Trophoblast cell (in vitro differentiated cells and primary cell): ENCODE measurements around the gene NUDCD2.

Source experiments
- DNase-seq, 2 donors: peaks; one replicate each; pipeline ENCODE4 v3.0.0-alpha.2; 2016
- H2AFZ ChIP-seq: 2 replicates; pipeline ENCODE4 v1.6.1; 2013; ENCODE audit warnings: low read length, moderate library complexity, mild to moderate bottlenecking; ENCODE audit not compliant: insufficient read depth, poor library complexity
- H2AK5ac ChIP-seq: 2 replicates; pipeline ENCODE4 v1.6.1; 2013; ENCODE audit warnings: mild to moderate bottlenecking, low read length
- H2BK120ac ChIP-seq: 2 replicates; pipeline ENCODE4 v1.6.1; 2013; ENCODE audit warnings: low read length, mild to moderate bottlenecking, moderate library complexity; ENCODE audit not compliant: insufficient read depth, poor library complexity
- H2BK12ac ChIP-seq: 2 replicates; pipeline ENCODE4 v1.6.1; 2013; ENCODE audit warnings: mild to moderate bottlenecking, low read length, moderate library complexity
- H2BK5ac ChIP-seq: 2 replicates; pipeline ENCODE4 v1.6.1; 2013; ENCODE audit warnings: low read length, low read depth, moderate library complexity, mild to moderate bottlenecking; ENCODE audit not compliant: poor library complexity
- H3K14ac ChIP-seq: 2 replicates; pipeline ENCODE4 v1.6.1; 2013; ENCODE audit warnings: mild to moderate bottlenecking, low read length
- H3K18ac ChIP-seq: 2 replicates; pipeline ENCODE4 v1.6.1; 2013; ENCODE audit warnings: mild to moderate bottlenecking, low read length
- H3K23ac ChIP-seq: 2 replicates; pipeline ENCODE4 v1.6.1; 2013; ENCODE audit warnings: low read length
- H3K27ac ChIP-seq: 2 replicates; pipeline ENCODE4 v1.5.1; 2013; ENCODE audit warnings: low read depth, mild to moderate bottlenecking, inconsistent platforms, low read length, moderate library complexity
- H3K27me3 ChIP-seq: 2 replicates; pipeline ENCODE4 v1.6.1; 2013; ENCODE audit warnings: inconsistent platforms, mild to moderate bottlenecking, low read length, moderate library complexity; ENCODE audit not compliant: insufficient read depth
- H3K36me3 ChIP-seq, 2 experiments: 1 replicate in 1 of 2; 2 replicates in 1 of 2; pipeline ENCODE4 v1.6.1; 2013; ENCODE audit warnings: low read length in 2 of 2, mild to moderate bottlenecking in 2 of 2, moderate library complexity in 1 of 2; ENCODE audit not compliant: insufficient read depth in 2 of 2, control insufficient read depth in 1 of 2
- H3K4ac ChIP-seq: 2 replicates; pipeline ENCODE4 v1.6.1; 2013; ENCODE audit warnings: low read depth, mild to moderate bottlenecking, low read length, moderate library complexity
- H3K4me1 ChIP-seq, 2 experiments: 1 replicate in 1 of 2; 2 replicates in 1 of 2; pipeline ENCODE4 v1.6.1; 2013; ENCODE audit warnings: low read length in 2 of 2, mild to moderate bottlenecking in 2 of 2, moderate library complexity in 1 of 2; ENCODE audit not compliant: insufficient read depth in 2 of 2, control insufficient read depth in 1 of 2
- H3K4me2 ChIP-seq: 2 replicates; pipeline ENCODE4 v1.6.1; 2013; ENCODE audit warnings: inconsistent platforms, mild to moderate bottlenecking, low read length, moderate library complexity
- H3K4me3 ChIP-seq: 2 replicates; pipeline ENCODE4 v1.5.1; 2013; ENCODE audit warnings: mild to moderate bottlenecking, low read depth, low read length, inconsistent platforms
- H3K79me1 ChIP-seq: one replicate; pipeline ENCODE4 v1.6.1; 2013; ENCODE audit warnings: low read length
- H3K79me2 ChIP-seq: 2 replicates; pipeline ENCODE4 v1.6.1; 2013; ENCODE audit warnings: low read length, mild to moderate bottlenecking; ENCODE audit not compliant: control insufficient read depth, insufficient read depth, poor library complexity
- H3K9ac ChIP-seq: 2 replicates; pipeline ENCODE4 v1.6.1; 2013; ENCODE audit warnings: mild to moderate bottlenecking, low read length
- H3K9me3 ChIP-seq: 2 replicates; pipeline ENCODE4 v1.6.1; 2013; ENCODE audit warnings: low read depth, mild to moderate bottlenecking, control low read depth, inconsistent platforms, low read length; ENCODE audit not compliant: insufficient read depth
- H4K12ac ChIP-seq: 2 replicates; pipeline ENCODE4 v1.6.1; 2013; ENCODE audit warnings: low read depth, mild to moderate bottlenecking, low read length, moderate library complexity
- H4K8ac ChIP-seq: 2 replicates; pipeline ENCODE4 v1.6.1; 2013; ENCODE audit warnings: low read depth, mild to moderate bottlenecking, low read length, moderate library complexity
- H4K91ac ChIP-seq: one replicate; pipeline ENCODE4 v1.6.1; 2013; ENCODE audit warnings: low read depth, mild to moderate bottlenecking, low read length, moderate library complexity
- WGBS: extraction: QIAGEN DNeasy Blood & Tissue Kit; methylation state at CpG from one replicate; pipeline ENCODE4 v1.1.7; 2013; ENCODE audit warnings: missing lambda C conversion rate; ENCODE audit not compliant: insufficient read length, insufficient coverage; ENCODE audit errors: extremely low coverage; 5-methylcytosine and 5-hydroxymethylcytosine counted together

The NUDCD2 gene

DNA sequence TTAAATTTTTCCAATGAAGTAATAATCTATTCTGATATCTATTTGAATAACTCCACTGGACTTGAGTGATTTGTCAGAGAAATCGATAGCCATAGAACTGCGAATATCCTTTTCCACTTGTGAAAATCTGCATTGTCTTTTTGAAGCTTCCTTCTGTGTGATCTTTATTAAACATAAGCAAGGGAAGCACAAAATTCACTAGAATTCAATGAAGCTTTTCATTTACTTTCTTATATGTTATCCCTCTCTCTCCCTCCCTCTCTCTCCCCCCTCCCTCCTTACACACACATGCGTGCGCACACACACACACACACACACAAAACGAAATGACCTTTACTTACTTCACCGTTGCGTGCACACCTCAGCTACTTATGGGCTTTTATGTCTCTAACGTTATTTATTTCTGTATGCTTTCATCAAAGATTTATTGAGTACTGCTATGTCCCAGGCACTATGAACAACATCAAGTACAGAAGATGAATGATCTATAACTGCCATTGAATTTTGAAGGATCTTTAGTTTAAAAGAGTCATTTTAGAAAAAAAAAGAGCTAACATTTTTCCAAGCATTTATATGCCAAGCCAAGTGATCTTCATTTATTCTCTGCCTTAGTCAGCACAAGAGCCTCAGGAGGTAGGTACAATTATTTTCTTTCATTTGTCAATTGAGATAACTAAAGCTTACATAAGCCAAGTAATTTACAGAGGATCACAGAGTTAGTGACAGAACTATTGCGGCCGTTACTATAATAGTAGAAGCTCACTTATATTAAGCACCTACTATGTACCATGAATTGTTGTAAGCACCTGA is 55.3 kb downstream of the NUDCD2 start:
- Histone ChIP-seq H4K12ac (no peak overlapping the region), H3K23ac (no peak overlapping the region), H3K18ac (no peak overlapping the region), H3K36me3 (no peaks in the 10 kb centered on the region), H3K79me1 (no peaks in the 10 kb centered on the region), H3K14ac (no peak overlapping the region), H3K27me3 (no peaks in the 10 kb centered on the region), H2BK120ac (no peak overlapping the region), H2BK12ac (no peak overlapping the region), H2BK5ac (no peak overlapping the region), H3K79me2 (no peaks in the 10 kb centered on the region), H3K4me2 (no peak overlapping the region), H4K8ac (no peak overlapping the region), H4K91ac (no peak overlapping the region), H3K9ac (no peak overlapping the region), H2AFZ (no peak overlapping the region), H3K9me3 (no peaks in the 10 kb centered on the region), H2AK5ac (no peak overlapping the region), H3K4me1 (no peaks in the 10 kb centered on the region), H3K27ac (no peak overlapping the region), H3K4me3 (no peak overlapping the region), H3K4ac (no peak overlapping the region)
- DNase-seq: no peak
- WGBS: no CpG with 5 or more reads among the region's 10 CpGs

DNA sequence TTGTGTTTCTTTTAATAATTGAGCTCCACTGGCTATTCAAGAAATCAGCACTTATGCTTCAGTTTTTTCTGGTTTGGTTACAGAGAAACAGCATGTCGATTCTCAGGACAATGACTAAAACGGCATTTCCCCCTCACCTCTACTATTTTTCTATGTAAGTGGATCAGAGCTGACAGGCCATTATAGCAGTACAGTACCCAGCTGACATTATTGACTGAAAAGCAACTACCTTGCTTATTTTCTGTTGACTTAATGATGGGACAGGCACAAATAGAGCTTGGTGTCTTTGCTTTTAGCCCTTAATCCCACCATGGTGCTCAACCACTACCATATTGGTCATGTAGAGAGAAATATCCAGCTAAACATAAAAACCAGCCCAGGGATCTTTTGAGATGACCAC is 57.9 kb downstream of the NUDCD2 start:
- H4K12ac ChIP-seq: no peak overlapping the region
- H3K14ac ChIP-seq: no peak overlapping the region
- no peak overlapping the region for H3K4me3 ChIP-seq
- no peak overlapping the region for H2BK12ac ChIP-seq
- H2BK5ac ChIP-seq: no peak overlapping the region
- no peak overlapping the region for H4K91ac ChIP-seq
- H2AK5ac ChIP-seq: no peak overlapping the region
- no peak overlapping the region for H3K18ac ChIP-seq
- H3K36me3 ChIP-seq: no peaks in the 10 kb centered on the region
- H3K79me1 ChIP-seq: no peaks in the 10 kb centered on the region
- no peaks in the 10 kb centered on the region for H3K9me3 ChIP-seq
- no CpG with 5 or more reads among the region's 2 CpGs for WGBS
- H2BK120ac ChIP-seq: no peak overlapping the region
- H3K4me2 ChIP-seq: no peak overlapping the region
- no peak overlapping the region for H4K8ac ChIP-seq
- no peak overlapping the region for H3K4ac ChIP-seq
- H3K9ac ChIP-seq: no peak overlapping the region
- no peak overlapping the region for H3K23ac ChIP-seq
- H3K27me3 ChIP-seq: no peaks in the 10 kb centered on the region
- no peak overlapping the region for H3K27ac ChIP-seq
- H3K79me2 ChIP-seq: no peaks in the 10 kb centered on the region
- no peaks in the 10 kb centered on the region for H3K4me1 ChIP-seq
- H2AFZ ChIP-seq: no peak overlapping the region
- no peak for DNase-seq

DNA sequence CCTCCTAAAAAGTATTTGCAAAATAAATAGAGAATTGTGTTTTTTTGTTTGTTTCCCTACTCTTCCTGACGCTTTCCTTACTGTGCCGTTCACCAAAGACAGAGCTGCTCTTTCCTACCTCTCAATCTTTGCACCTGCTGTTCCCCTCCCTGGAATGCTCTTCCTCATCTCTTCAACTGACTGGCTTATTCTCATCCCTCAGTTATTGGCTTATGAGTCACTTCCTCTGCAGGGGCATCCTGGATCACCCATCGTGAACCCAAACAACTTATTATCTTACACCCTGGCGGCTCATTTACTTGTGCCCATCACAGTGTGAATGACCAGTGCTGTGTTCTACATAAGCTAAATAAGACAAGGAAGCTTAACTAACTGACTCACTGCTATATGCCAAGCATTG is 58.6 kb downstream of the NUDCD2 start:
- Histone ChIP-seq H2BK5ac (no peak overlapping the region), H3K4me3 (no peak overlapping the region), H2AFZ (no peak overlapping the region)

DNA sequence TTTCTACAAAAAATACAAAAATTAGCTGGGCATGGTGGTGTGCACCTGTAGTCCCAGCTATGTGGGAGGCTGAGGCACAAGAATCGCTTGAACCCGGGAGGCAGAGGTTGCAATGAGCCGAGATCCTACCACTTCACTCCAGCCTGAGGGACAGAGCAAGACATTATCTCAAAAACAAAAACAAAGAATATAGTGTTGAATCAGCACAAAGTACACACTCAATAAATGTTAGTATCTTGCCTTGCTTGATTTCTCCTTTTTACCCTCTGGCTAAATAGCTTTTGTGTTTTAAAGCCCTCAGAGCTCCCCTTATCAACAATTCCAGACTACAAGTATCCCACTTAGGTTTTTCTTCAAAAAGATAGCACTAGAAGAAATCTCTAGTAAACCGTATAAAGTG is 60.0 kb downstream of the NUDCD2 start:
- H2AFZ ChIP-seq: no peak overlapping the region
- WGBS: no CpG with 5 or more reads among the region's 4 CpGs
- H2AK5ac ChIP-seq: no peak overlapping the region
- H3K9me3 ChIP-seq: no peaks in the 10 kb centered on the region
- no peak overlapping the region for H3K4me3 ChIP-seq
- no peak overlapping the region for H3K18ac ChIP-seq
- H2BK5ac ChIP-seq: no peak overlapping the region
- H3K9ac ChIP-seq: no peak overlapping the region
- no peaks in the 10 kb centered on the region for H3K79me1 ChIP-seq
- H4K91ac ChIP-seq: no peak overlapping the region
- H2BK12ac ChIP-seq: no peak overlapping the region
- no peak overlapping the region for H4K8ac ChIP-seq
- no peaks in the 10 kb centered on the region for H3K4me1 ChIP-seq
- no peak for DNase-seq
- H3K27me3 ChIP-seq: no peaks in the 10 kb centered on the region
- H3K23ac ChIP-seq: no peak overlapping the region
- H3K36me3 ChIP-seq: no peaks in the 10 kb centered on the region
- H4K12ac ChIP-seq: no peak overlapping the region
- no peak overlapping the region for H3K4me2 ChIP-seq
- no peaks in the 10 kb centered on the region for H3K79me2 ChIP-seq
- no peak overlapping the region for H3K14ac ChIP-seq
- no peak overlapping the region for H3K27ac ChIP-seq
- no peak overlapping the region for H3K4ac ChIP-seq
- no peak overlapping the region for H2BK120ac ChIP-seq

More for the DNA sequence above, 58.6 kb downstream of the NUDCD2 start:
- H3K4me2 ChIP-seq: no peak overlapping the region
- H3K23ac ChIP-seq: no peak overlapping the region
- H3K79me2 ChIP-seq: no peaks in the 10 kb centered on the region
- no peak overlapping the region for H4K8ac ChIP-seq
- H3K18ac ChIP-seq: no peak overlapping the region
- H3K27ac ChIP-seq: no peak overlapping the region
- H2BK12ac ChIP-seq: no peak overlapping the region
- no CpG with 5 or more reads among the region's 4 CpGs for WGBS
- H3K27me3 ChIP-seq: no peaks in the 10 kb centered on the region
- no peaks in the 10 kb centered on the region for H3K36me3 ChIP-seq
- H3K4ac ChIP-seq: no peak overlapping the region
- no peak overlapping the region for H3K14ac ChIP-seq
- no peak overlapping the region for H4K91ac ChIP-seq
- no peaks in the 10 kb centered on the region for H3K9me3 ChIP-seq
- H3K79me1 ChIP-seq: no peaks in the 10 kb centered on the region
- H2AK5ac ChIP-seq: no peak overlapping the region
- no peak for DNase-seq
- H4K12ac ChIP-seq: no peak overlapping the region
- H3K9ac ChIP-seq: no peak overlapping the region
- H2BK120ac ChIP-seq: no peak overlapping the region
- no peaks in the 10 kb centered on the region for H3K4me1 ChIP-seq
